NCI-H1436 treated with DMSO at 0.1 percent for 48 hours (cell line): ENCODE measurements around the gene TTC33.
"Not testable (repeated sequence)": the region's sequence is repeated elsewhere in the genome, so short reads cannot be mapped to it uniquely, and the experiment has no call there.

Experiments
- DNase-seq: peaks from one replicate; lab custom pipeline; 2025; lab: John Stamatoyannopoulos, UW

The TTC33 gene

GRCh38 chr5:40569546-40570270 is 186.1 kb downstream of the TTC33 start:
- no peak for DNase-seq

- no peak for DNase-seq
These were observed 187.2 kb downstream of the TTC33 start for GRCh38 chr5:40568548-40568947.

GRCh38 chr5:40563173-40563572 is 192.6 kb downstream of the TTC33 start:
- not testable (repeated sequence) for DNase-seq

GRCh38 chr5:40560474-40561110 is 195.2 kb downstream of the TTC33 start:
- DNase-seq = no peak

GRCh38 chr5:40559306-40559705 is 196.5 kb downstream of the TTC33 start:
- no peak for DNase-seq

- DNase-seq = no peak
These were observed 198.3 kb downstream of the TTC33 start for GRCh38 chr5:40557501-40557900.

GRCh38 chr5:40556811-40557210 is 198.9 kb downstream of the TTC33 start:
- DNase-seq = no peak

- DNase-seq = no peak
These were observed 199.9 kb downstream of the TTC33 start for GRCh38 chr5:40555886-40556285.

GRCh38 chr5:40554813-40555212 is 200.9 kb downstream of the TTC33 start:
- DNase-seq = no peak

- no peak for DNase-seq
These were observed 201.7 kb downstream of the TTC33 start for GRCh38 chr5:40554054-40554453.

GRCh38 chr5:40552981-40553380 is 202.8 kb downstream of the TTC33 start:
- no peak for DNase-seq

GRCh38 chr5:40551496-40552491 is 204.0 kb downstream of the TTC33 start:
- no peak for DNase-seq

GRCh38 chr5:40550481-40550880 is 205.3 kb downstream of the TTC33 start:
- DNase-seq = no peak

- DNase-seq = no peak
These were observed 206.1 kb downstream of the TTC33 start for GRCh38 chr5:40549616-40550015.

- no peak for DNase-seq
These were observed 207.7 kb downstream of the TTC33 start for GRCh38 chr5:40547994-40548575.

- DNase-seq = no peak
These were observed 208.2 kb downstream of the TTC33 start for GRCh38 chr5:40547557-40547956.

- no peak for DNase-seq
These were observed 215.5 kb downstream of the TTC33 start for GRCh38 chr5:40540301-40540700.

- DNase-seq = no peak
These were observed 231.1 kb downstream of the TTC33 start for GRCh38 chr5:40524677-40525076.

GRCh38 chr5:40521925-40522324 is 233.8 kb downstream of the TTC33 start:
- no peak for DNase-seq

GRCh38 chr5:40521108-40521785 is 234.5 kb downstream of the TTC33 start:
- DNase-seq = no peak

GRCh38 chr5:40518485-40518917 is 237.3 kb downstream of the TTC33 start:
- no peak for DNase-seq

- no peak for DNase-seq
These were observed 240.3 kb downstream of the TTC33 start for GRCh38 chr5:40515476-40515875.
